PC-9 (cell line): ENCODE measurements around the gene PNMA8B. TPM values are rescaled to one million over a fixed set of nuclear protein-coding genes. Genes with fewer than 3 reads are reported as not detected.

ENCODE experiments used
- BruUV-seq: library from RNA; stranded (reverse); fragments of 400-500 nt; replicated peaks from 2 replicates; lab custom pipeline; 2021; lab: Mats Ljungman, UMichigan
- CTCF ChIA-PET: fragments of 300-600 bp; sonication (Branson Sonifier 250); formaldehyde crosslinking; loops from one replicate; lab custom pipeline; 2022; ENCODE audit warnings: antibody characterized with exemption; lab: Charles Lee
- POLR2A ChIA-PET: fragments of 300-600 bp; sonication (Branson Sonifier 250); formaldehyde crosslinking; loops from one replicate; lab custom pipeline; 2022; ENCODE audit warnings: antibody characterized with exemption; ENCODE audit not compliant: unreplicated experiment; lab: Charles Lee
- DNase-seq, 2 experiments: peaks; one replicate each; pipeline versions ENCODE4 v3.0.0 to v3.0.0-alpha.2; 2015 to 2022; ENCODE audit warnings: mixed read lengths in 1 of 2
- H2AFZ ChIP-seq: fragments of 200-600 bp; sonication (generic); 2 replicates; pipeline ENCODE4 v1.8.1; 2017; ENCODE audit warnings: antibody characterized with exemption
- H3F3A ChIP-seq: fragments of 200-600 bp; sonication (generic); 2 replicates; pipeline ENCODE4 v1.8.1; 2017; ENCODE audit warnings: antibody characterized with exemption, mild to moderate bottlenecking, low read depth; ENCODE audit not compliant: insufficient read depth
- H3K27ac ChIP-seq: fragments of 200-600 bp; sonication (generic); 2 replicates; pipeline ENCODE4 v1.6.1; 2016; ENCODE audit warnings: mixed run types
- H3K27me3 ChIP-seq: fragments of 200-600 bp; sonication (generic); 2 replicates; pipeline ENCODE4 v1.6.1; 2016; ENCODE audit warnings: low read depth, mixed run types; ENCODE audit not compliant: insufficient read depth
- H3K36me3 ChIP-seq: fragments of 200-600 bp; sonication (generic); 2 replicates; pipeline ENCODE4 v1.6.1; 2016; ENCODE audit warnings: low read depth, mixed run types
- H3K4me1 ChIP-seq: fragments of 200-600 bp; sonication (generic); replicated peaks from 2 replicates; pipeline ENCODE4 v1.6.1; 2016; ENCODE audit warnings: mixed run types; ENCODE audit not compliant: insufficient read depth
- H3K4me2 ChIP-seq: fragments of 200-600 bp; sonication (generic); 2 replicates; pipeline ENCODE4 v1.6.1; 2017; ENCODE audit warnings: mixed run types
- H3K4me3 ChIP-seq: fragments of 200-600 bp; sonication (generic); 2 replicates; pipeline ENCODE4 v1.6.1; 2016; ENCODE audit warnings: mixed run types
- H3K79me2 ChIP-seq: fragments of 200-600 bp; sonication (generic); 2 replicates; pipeline ENCODE4 v1.6.1; 2017; ENCODE audit warnings: low read depth, mixed run types
- H3K9me2 ChIP-seq: fragments of 200-600 bp; sonication (generic); 2 replicates; pipeline ENCODE4 v1.8.1; 2017; ENCODE audit warnings: mild to moderate bottlenecking; ENCODE audit not compliant: insufficient read depth
- H3K9me3 ChIP-seq: fragments of 200-600 bp; sonication (generic); 2 replicates; pipeline ENCODE4 v1.8.1; 2016; ENCODE audit warnings: low read depth; ENCODE audit not compliant: insufficient read depth
- H4K20me1 ChIP-seq: fragments of 200-600 bp; sonication (generic); 2 replicates; pipeline ENCODE4 v1.8.1; 2017; ENCODE audit not compliant: insufficient read depth
- CTCF ChIP-seq: fragments of 200-600 bp; sonication (generic); conservative IDR thresholded peaks from 2 replicates; pipeline ENCODE4 v1.6.1; 2017; ENCODE audit warnings: mixed run types, antibody characterized with exemption, mild to moderate bottlenecking, moderate library complexity
- EZH2 ChIP-seq: fragments of 200-600 bp; sonication (generic); IDR thresholded peaks from 2 replicates; pipeline ENCODE4 v1.8.0; 2017; ENCODE audit warnings: antibody characterized with exemption, low read depth
- intact Hi-C: fragments of 100-400 bp; cut with micrococcal nuclease; formaldehyde crosslinking; loops from one replicate; pipeline ENCODE4 v1.10.0; 2022; ENCODE audit not compliant: unreplicated experiment
- total RNA-seq: library from RNA; stranded (reverse); gene quantifications from 2 replicates; pipeline ENCODE4 v1.2.3, GENCODE V29; 2021

PNMA8B gene
- total RNA-seq, 1 experiment from 2014 or later, result not detected

GRCh38 chr19:46454244-46454643 lies 41.4 kb downstream of the PNMA8B start:
- peaks cover 80% of the 10 kb centered on the region for H3K27me3 ChIP-seq
- ChIA-PET POLR2A (no interaction called here), CTCF (interaction anchor here (0.7 kb wide), 1 partner anchor 609 kb away, joined by 7 read pairs; no protein-coding TSS in a partner anchor)
- no peak for TF ChIP-seq EZH2
- no peak for TF ChIP-seq CTCF
- H3K4me3 ChIP-seq, result no peak overlapping the region
- no peak overlapping the region for H3K4me2 ChIP-seq
- no peaks in the 10 kb centered on the region for H3K9me3 ChIP-seq
- H4K20me1 ChIP-seq, result no peaks in the 10 kb centered on the region
- H3K9me2 ChIP-seq, result no peaks in the 10 kb centered on the region
- H3K36me3 ChIP-seq, result no peaks in the 10 kb centered on the region
- no peak for DNase-seq
- intact Hi-C loops, result no loop called here
- H2AFZ ChIP-seq, result no peak overlapping the region
- H3K27ac ChIP-seq, result no peak overlapping the region
- H3F3A ChIP-seq, result no peaks in the 10 kb centered on the region
- no peaks in the 10 kb centered on the region for H3K79me2 ChIP-seq
- no peaks in the 10 kb centered on the region for H3K4me1 ChIP-seq
- no TSS peak for BruUV-seq

GRCh38 chr19:46453661-46454060 lies 42.0 kb downstream of the PNMA8B start:
- no peaks in the 10 kb centered on the region for H3K9me2 ChIP-seq
- no peak for DNase-seq
- H3K4me1 ChIP-seq, result no peaks in the 10 kb centered on the region
- H3K79me2 ChIP-seq, result no peaks in the 10 kb centered on the region
- no peak overlapping the region for H3K4me2 ChIP-seq
- H3K9me3 ChIP-seq, result no peaks in the 10 kb centered on the region
- no peak overlapping the region for H3K27ac ChIP-seq
- intact Hi-C loops, result no loop called here
- ChIA-PET CTCF (no interaction called here), POLR2A (no interaction called here)
- no peaks in the 10 kb centered on the region for H4K20me1 ChIP-seq
- no peak overlapping the region for H2AFZ ChIP-seq
- no peak for TF ChIP-seq EZH2
- no peak for TF ChIP-seq CTCF
- no peaks in the 10 kb centered on the region for H3K36me3 ChIP-seq
- no peak overlapping the region for H3K4me3 ChIP-seq
- H3K27me3 ChIP-seq, result peaks cover 74% of the 10 kb centered on the region
- BruUV-seq, result no TSS peak
- H3F3A ChIP-seq, result no peaks in the 10 kb centered on the region

GRCh38 chr19:46452186-46452585 lies 43.5 kb downstream of the PNMA8B start:
- DNase-seq, result no peak
- no peak overlapping the region for H3K27ac ChIP-seq
- ChIA-PET CTCF (no interaction called here), POLR2A (no interaction called here)
- BruUV-seq, result no TSS peak
- intact Hi-C loops, result no loop called here
- H3K9me2 ChIP-seq, result no peaks in the 10 kb centered on the region
- H3F3A ChIP-seq, result no peaks in the 10 kb centered on the region
- no peaks in the 10 kb centered on the region for H3K36me3 ChIP-seq
- TF ChIP-seq CTCF (no peak), EZH2 (no peak)
- peaks cover 61% of the 10 kb centered on the region for H3K27me3 ChIP-seq
- H4K20me1 ChIP-seq, result no peaks in the 10 kb centered on the region
- no peaks in the 10 kb centered on the region for H3K79me2 ChIP-seq
- H3K4me3 ChIP-seq, result no peak overlapping the region
- no peak overlapping the region for H3K4me2 ChIP-seq
- H3K4me1 ChIP-seq, result no peaks in the 10 kb centered on the region
- H3K9me3 ChIP-seq, result no peaks in the 10 kb centered on the region
- no peak overlapping the region for H2AFZ ChIP-seq
